NCI-H510A (cell line): ENCODE data around the gene IGFBP2.

ENCODE experiments used
- DNase-seq: peaks from one replicate; lab custom pipeline; 2025; lab: John Stamatoyannopoulos, UW

Gene IGFBP2

GRCh38 chr2:216661639-216662375 lies 28.6 kb downstream of the IGFBP2 start:
- no peak for DNase-seq

- DNase-seq: no peak
These were observed 29.9 kb downstream of the IGFBP2 start for GRCh38 chr2:216663106-216663505.

- no peak for DNase-seq
These were observed 30.6 kb downstream of the IGFBP2 start for GRCh38 chr2:216663846-216664245.

GRCh38 chr2:216664593-216665034 lies 31.4 kb downstream of the IGFBP2 start:
- DNase-seq: no peak

- DNase-seq: no peak
These were observed 32.0 kb downstream of the IGFBP2 start for GRCh38 chr2:216665242-216665641.

- DNase-seq: peak; percentile 45
These were observed 32.5 kb downstream of the IGFBP2 start for GRCh38 chr2:216665717-216666116.

- peak; percentile 20 for DNase-seq
These were observed 33.4 kb downstream of the IGFBP2 start for GRCh38 chr2:216666461-216667233.

GRCh38 chr2:216670266-216671080 lies 37.3 kb downstream of the IGFBP2 start:
- no peak for DNase-seq

GRCh38 chr2:216671081-216671411 lies 37.8 kb downstream of the IGFBP2 start:
- no peak for DNase-seq

- no peak for DNase-seq
These were observed 38.6 kb downstream of the IGFBP2 start for GRCh38 chr2:216671791-216672343.

- DNase-seq: no peak
These were observed 39.2 kb downstream of the IGFBP2 start for GRCh38 chr2:216672466-216672865.

GRCh38 chr2:216673021-216673420 lies 39.8 kb downstream of the IGFBP2 start:
- DNase-seq: no peak

- no peak for DNase-seq
These were observed 40.4 kb downstream of the IGFBP2 start for GRCh38 chr2:216673609-216674008.

- no peak for DNase-seq
These were observed 41.2 kb downstream of the IGFBP2 start for GRCh38 chr2:216674376-216674775.

- DNase-seq: no peak
These were observed 43.4 kb downstream of the IGFBP2 start for GRCh38 chr2:216676630-216677029.

- no peak for DNase-seq
These were observed 44.3 kb downstream of the IGFBP2 start for GRCh38 chr2:216677439-216678097.

GRCh38 chr2:216678098-216678465 lies 44.9 kb downstream of the IGFBP2 start:
- no peak for DNase-seq

GRCh38 chr2:216678813-216679657 lies 45.8 kb downstream of the IGFBP2 start:
- no peak for DNase-seq

- DNase-seq: no peak
These were observed 46.4 kb downstream of the IGFBP2 start for GRCh38 chr2:216679658-216680024.

GRCh38 chr2:216680951-216681629 lies 47.9 kb downstream of the IGFBP2 start:
- DNase-seq: no peak
